ENCODE results near the gene RAX.

RAX gene

DNA sequence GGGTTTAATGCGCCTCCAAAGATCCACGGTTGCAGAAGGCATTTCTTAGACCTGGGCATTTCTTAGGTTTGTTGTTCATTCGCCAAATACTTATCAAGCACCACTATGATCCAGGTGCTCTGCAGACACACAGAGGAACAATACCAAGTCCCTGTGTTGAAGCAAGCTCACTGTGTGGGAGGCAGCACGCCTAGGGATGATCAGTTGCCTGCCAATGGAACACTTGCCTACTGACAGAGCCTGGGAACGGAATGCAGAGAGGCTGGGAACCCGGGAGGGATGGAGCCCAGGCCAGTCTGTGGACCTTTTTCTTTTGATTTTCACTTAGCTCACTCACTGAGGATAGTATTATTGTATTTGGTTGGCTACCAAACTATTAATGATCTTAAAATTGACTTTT lies 55.2 kb downstream of the RAX start:
- no peaks in the 10 kb centered on the region for H3K36me3 ChIP-seq (ENCODE audit: control insufficient read depth, insufficient read depth, low read length)
- TF ChIP-seq, protein P1, sequence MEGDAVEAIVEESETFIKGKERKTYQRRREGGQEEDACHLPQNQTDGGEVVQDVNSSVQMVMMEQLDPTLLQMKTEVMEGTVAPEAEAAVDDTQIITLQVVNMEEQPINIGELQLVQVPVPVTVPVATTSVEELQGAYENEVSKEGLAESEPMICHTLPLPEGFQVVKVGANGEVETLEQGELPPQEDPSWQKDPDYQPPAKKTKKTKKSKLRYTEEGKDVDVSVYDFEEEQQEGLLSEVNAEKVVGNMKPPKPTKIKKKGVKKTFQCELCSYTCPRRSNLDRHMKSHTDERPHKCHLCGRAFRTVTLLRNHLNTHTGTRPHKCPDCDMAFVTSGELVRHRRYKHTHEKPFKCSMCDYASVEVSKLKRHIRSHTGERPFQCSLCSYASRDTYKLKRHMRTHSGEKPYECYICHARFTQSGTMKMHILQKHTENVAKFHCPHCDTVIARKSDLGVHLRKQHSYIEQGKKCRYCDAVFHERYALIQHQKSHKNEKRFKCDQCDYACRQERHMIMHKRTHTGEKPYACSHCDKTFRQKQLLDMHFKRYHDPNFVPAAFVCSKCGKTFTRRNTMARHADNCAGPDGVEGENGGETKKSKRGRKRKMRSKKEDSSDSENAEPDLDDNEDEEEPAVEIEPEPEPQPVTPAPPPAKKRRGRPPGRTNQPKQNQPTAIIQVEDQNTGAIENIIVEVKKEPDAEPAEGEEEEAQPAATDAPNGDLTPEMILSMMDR (IDR thresholded peaks at IDR 0.05; ENCODE audit: insufficient read depth, low read length, poor library complexity, severe bottlenecking) = no peak
- H3K27me3 ChIP-seq (replicated peaks; ENCODE audit: control insufficient read depth, insufficient read depth, low read length) = peaks cover 2% of the 10 kb centered on the region
- no peak for DNase-seq (ENCODE audit: extremely low read depth, insufficient read length)
- H3K4me3 ChIP-seq (replicated peaks; ENCODE audit: low read depth, low read length) = no peak overlapping the region
